Neuron (in vitro differentiated cells): ENCODE measurements around the gene FBXO10.
A peak's percentile ranks its signal among the peaks of the same experiment; 100 is the strongest.

Experiments used
- H2AFZ ChIP-seq: one replicate; pipeline ENCODE4 v1.6.1; 2013; ENCODE audit warnings: low read depth, mild to moderate bottlenecking, inconsistent platforms, low read length, moderate library complexity
- H3K27me3 ChIP-seq: one replicate; pipeline ENCODE4 v1.6.1; 2013; ENCODE audit warnings: low read length; ENCODE audit not compliant: insufficient read depth
- H3K36me3 ChIP-seq: one replicate; pipeline ENCODE4 v1.6.1; 2013; ENCODE audit warnings: low read length; ENCODE audit not compliant: insufficient read depth
- H3K4me1 ChIP-seq: one replicate; pipeline ENCODE4 v1.6.1; 2013; ENCODE audit warnings: low read length; ENCODE audit not compliant: insufficient read depth
- H3K4me3 ChIP-seq: 2 replicates; pipeline ENCODE4 v1.5.1; 2013; ENCODE audit warnings: mild to moderate bottlenecking, low read length, moderate library complexity
- H3K9me3 ChIP-seq: one replicate; pipeline ENCODE4 v1.6.1; 2013; ENCODE audit warnings: low read length

The FBXO10 gene

DNA sequence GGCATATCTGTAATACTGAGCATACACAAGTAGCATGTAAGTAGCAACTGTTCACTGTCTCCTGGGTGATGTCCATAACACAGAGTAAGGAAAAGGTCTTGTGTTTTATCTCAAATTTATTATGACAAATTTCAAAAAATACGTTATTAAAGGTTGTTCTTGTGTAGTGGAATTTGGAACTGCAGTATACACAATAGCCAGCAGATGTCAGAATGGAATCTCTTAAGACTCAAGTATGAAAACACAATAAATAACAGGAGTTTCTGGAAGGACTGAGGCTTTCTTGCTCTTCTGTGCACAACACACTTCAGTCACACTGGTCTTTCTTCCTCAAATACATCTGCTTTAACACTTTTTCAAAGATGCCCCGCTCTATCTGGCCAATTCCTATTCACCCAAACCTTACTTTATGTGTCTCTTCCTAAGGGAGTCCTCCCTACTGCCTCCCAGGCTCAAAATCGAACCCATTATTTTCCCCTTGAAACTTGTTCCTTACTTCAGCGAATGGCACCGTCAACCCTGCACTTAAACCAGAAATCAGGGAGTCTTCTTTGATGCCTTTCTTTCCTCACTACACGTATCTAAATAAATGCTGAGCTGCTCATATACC, 6.5 kb upstream of the FBXO10 start:
- no peaks in the 10 kb centered on the region for H3K9me3 ChIP-seq
- peaks cover 51% of the 10 kb centered on the region for H3K36me3 ChIP-seq
- no peaks in the 10 kb centered on the region for H3K27me3 ChIP-seq
- no peaks in the 10 kb centered on the region for H3K4me1 ChIP-seq
- H3K4me3 ChIP-seq: no peak overlapping the region
- no peak overlapping the region for H2AFZ ChIP-seq

DNA sequence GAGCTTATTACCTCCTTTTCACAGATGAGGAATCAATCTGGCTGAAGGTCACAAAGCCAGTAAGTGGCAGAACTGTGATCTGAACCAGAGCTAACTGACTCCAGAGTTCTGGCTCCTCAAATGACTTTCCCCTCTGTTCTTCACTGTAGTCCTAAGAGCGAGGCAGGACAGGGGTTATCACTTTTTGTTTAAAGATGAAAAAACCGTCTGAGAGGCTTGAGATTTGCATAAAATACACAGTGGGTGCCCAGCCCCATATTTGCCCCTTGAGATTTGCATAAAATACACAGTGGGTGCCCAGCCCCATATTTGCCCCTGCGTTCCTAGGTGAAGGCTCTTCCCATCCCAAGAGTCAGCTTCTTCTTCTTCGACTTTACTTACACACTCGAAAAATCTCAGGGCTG, 667 bp downstream of the FBXO10 start:
- no peaks in the 10 kb centered on the region for H3K27me3 ChIP-seq
- H3K9me3 ChIP-seq: no peaks in the 10 kb centered on the region
- H3K36me3 ChIP-seq: peaks cover under 1% of the 10 kb centered on the region
- peaks cover 37% of the 10 kb centered on the region for H3K4me1 ChIP-seq
- peak overlapping the region; percentile 64 for H3K4me3 ChIP-seq
- H2AFZ ChIP-seq: peak overlapping the region; percentile 59

GRCh38 chr9:37575001-37575400, 1.2 kb downstream of the FBXO10 start:
- Histone ChIP-seq H2AFZ (no peak overlapping the region), H3K36me3 (no peaks in the 10 kb centered on the region), H3K4me3 (peak overlapping the region; percentile 64)

GRCh38 chr9:37574241-37574721, 1.9 kb downstream of the FBXO10 start:
- H3K4me3 ChIP-seq: no peak overlapping the region
- no peaks in the 10 kb centered on the region for H3K36me3 ChIP-seq
- no peak overlapping the region for H2AFZ ChIP-seq
- peaks cover 37% of the 10 kb centered on the region for H3K4me1 ChIP-seq
- H3K9me3 ChIP-seq: no peaks in the 10 kb centered on the region
- no peaks in the 10 kb centered on the region for H3K27me3 ChIP-seq

More at GRCh38 chr9:37575001-37575400, 1.2 kb downstream of the FBXO10 start:
- H3K9me3 ChIP-seq: no peaks in the 10 kb centered on the region
- peaks cover 37% of the 10 kb centered on the region for H3K4me1 ChIP-seq
- H3K27me3 ChIP-seq: no peaks in the 10 kb centered on the region

DNA sequence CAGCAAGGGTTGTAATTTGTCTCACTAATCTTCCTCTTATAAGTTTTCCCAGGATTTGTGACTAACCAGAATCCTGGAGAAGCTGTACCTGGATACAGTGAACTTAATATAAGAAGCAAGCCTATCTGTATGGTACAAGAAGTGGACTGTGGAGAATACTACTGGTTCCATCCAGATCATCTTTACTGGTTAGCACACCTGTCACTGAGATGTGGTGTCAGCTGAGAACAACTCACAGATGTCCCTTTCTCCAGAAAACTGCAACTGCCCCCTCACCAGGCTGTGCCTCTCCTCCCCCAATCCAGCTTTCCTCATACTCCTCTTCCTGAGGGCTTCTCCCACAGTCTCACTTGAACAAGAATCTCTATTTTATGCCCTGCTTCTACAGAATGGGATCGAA, 4.9 kb downstream of the FBXO10 start:
- H3K27me3 ChIP-seq: no peaks in the 10 kb centered on the region
- no peaks in the 10 kb centered on the region for H3K9me3 ChIP-seq
- peaks cover 31% of the 10 kb centered on the region for H3K4me1 ChIP-seq
- no peaks in the 10 kb centered on the region for H3K36me3 ChIP-seq
- no peak overlapping the region for H3K4me3 ChIP-seq
- H2AFZ ChIP-seq: no peak overlapping the region

- H3K9me3 ChIP-seq: peaks cover 10% of the 10 kb centered on the region
- no peaks in the 10 kb centered on the region for H3K36me3 ChIP-seq
- H3K4me3 ChIP-seq: no peak overlapping the region
- H3K4me1 ChIP-seq: no peaks in the 10 kb centered on the region
- no peak overlapping the region for H2AFZ ChIP-seq
- no peaks in the 10 kb centered on the region for H3K27me3 ChIP-seq
Measured at GRCh38 chr9:37566716-37567115, 9.5 kb downstream of the FBXO10 start.

- no peaks in the 10 kb centered on the region for H3K36me3 ChIP-seq
- no peaks in the 10 kb centered on the region for H3K27me3 ChIP-seq
- peaks cover 10% of the 10 kb centered on the region for H3K9me3 ChIP-seq
- no peak overlapping the region for H3K4me3 ChIP-seq
- no peak overlapping the region for H2AFZ ChIP-seq
- H3K4me1 ChIP-seq: no peaks in the 10 kb centered on the region
Measured at GRCh38 chr9:37565661-37566618, 10.2 kb downstream of the FBXO10 start.

DNA sequence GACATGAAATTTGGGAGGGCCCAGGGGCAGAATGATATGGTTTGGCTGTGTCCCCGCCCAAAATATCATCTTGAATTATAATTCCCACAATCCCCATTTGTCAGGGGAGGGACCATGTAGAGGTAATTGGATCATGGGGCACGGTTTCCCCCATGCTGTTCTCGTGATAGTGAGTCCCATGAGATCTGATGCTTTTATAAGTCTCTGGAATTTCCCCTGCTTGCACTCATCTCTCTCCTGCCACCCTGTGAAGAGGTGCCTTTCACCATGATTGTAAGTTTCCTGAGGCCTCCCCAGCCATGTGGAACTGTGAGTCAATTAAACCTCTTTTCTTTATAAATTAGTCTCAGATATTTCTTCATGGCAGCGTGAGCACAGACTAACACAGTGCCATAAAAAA, 11.3 kb downstream of the FBXO10 start:
- no peaks in the 10 kb centered on the region for H3K36me3 ChIP-seq
- H3K27me3 ChIP-seq: no peaks in the 10 kb centered on the region
- H3K4me3 ChIP-seq: no peak overlapping the region
- peaks cover 10% of the 10 kb centered on the region for H3K9me3 ChIP-seq
- no peaks in the 10 kb centered on the region for H3K4me1 ChIP-seq
- H2AFZ ChIP-seq: no peak overlapping the region

GRCh38 chr9:37563806-37564513, 12.2 kb downstream of the FBXO10 start:
- Histone ChIP-seq H2AFZ (no peak overlapping the region), H3K9me3 (peaks cover 12% of the 10 kb centered on the region), H3K4me1 (no peaks in the 10 kb centered on the region), H3K4me3 (no peak overlapping the region), H3K36me3 (peaks cover 2% of the 10 kb centered on the region), H3K27me3 (no peaks in the 10 kb centered on the region)

DNA sequence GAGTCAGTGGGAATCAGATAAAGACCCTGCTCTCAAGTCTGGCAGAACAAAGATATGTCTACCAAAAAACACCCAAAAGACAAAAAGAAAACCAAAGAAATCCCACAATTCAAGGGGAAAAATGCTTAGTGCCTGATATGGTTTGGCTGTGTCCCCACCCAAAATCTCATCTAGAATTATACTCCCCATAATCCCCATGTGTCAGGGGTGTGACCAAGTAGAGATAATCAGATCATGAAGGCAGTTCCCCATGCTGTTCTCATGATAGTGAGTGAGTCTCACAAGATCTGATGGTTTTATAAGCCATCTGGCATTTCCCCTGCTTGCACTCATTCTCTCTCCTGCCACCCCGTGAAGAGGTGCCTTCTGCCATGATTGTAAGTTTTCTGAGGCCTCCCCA, 13.4 kb downstream of the FBXO10 start:
- Histone ChIP-seq H3K27me3 (no peaks in the 10 kb centered on the region), H3K4me1 (no peaks in the 10 kb centered on the region), H3K36me3 (peaks cover 2% of the 10 kb centered on the region)

GRCh38 chr9:37561682-37562081, 14.5 kb downstream of the FBXO10 start:
- Histone ChIP-seq H3K27me3 (no peaks in the 10 kb centered on the region), H3K36me3 (peaks cover 2% of the 10 kb centered on the region), H3K9me3 (peaks cover 13% of the 10 kb centered on the region), H3K4me3 (no peak overlapping the region), H2AFZ (no peak overlapping the region), H3K4me1 (no peaks in the 10 kb centered on the region)

More for the DNA sequence above, 13.4 kb downstream of the FBXO10 start:
- no peak overlapping the region for H2AFZ ChIP-seq
- no peak overlapping the region for H3K4me3 ChIP-seq
- peaks cover 12% of the 10 kb centered on the region for H3K9me3 ChIP-seq

GRCh38 chr9:37559855-37560592, 16.2 kb downstream of the FBXO10 start:
- Histone ChIP-seq H3K9me3 (peaks cover 14% of the 10 kb centered on the region), H3K4me1 (no peaks in the 10 kb centered on the region), H2AFZ (no peak overlapping the region), H3K27me3 (no peaks in the 10 kb centered on the region), H3K36me3 (peaks cover 2% of the 10 kb centered on the region), H3K4me3 (no peak overlapping the region)
